Breast epithelium (tissue), 4 donors: ENCODE data around the gene NEGR1. TPM values are rescaled to one million over a fixed set of nuclear protein-coding genes. Genes with fewer than 3 reads are reported as not detected.

Experiments used
- DNase-seq, 2 donors: peaks; one replicate each; pipeline ENCODE4 v3.0.0-alpha.2; 2019; ENCODE audit warnings: low spot score in 2 of 2
- H3K27ac ChIP-seq, 2 donors: fragments of 200-600 bp; sonication (generic) in 1 of 2; one replicate each; pipeline ENCODE4 v1.5.1; 2016 to 2019; ENCODE audit warnings: mild to moderate bottlenecking in 1 of 2
- H3K27me3 ChIP-seq, 2 donors: fragments of 200-600 bp; sonication (generic) in 1 of 2; one replicate each; pipeline versions ENCODE4 v1.5.1 to v1.6.0; 2017 to 2019; ENCODE audit warnings: control low read depth in 1 of 2, mild to moderate bottlenecking in 1 of 2
- H3K36me3 ChIP-seq: fragments of 200-600 bp; one replicate; pipeline ENCODE4 v1.5.1; 2019
- H3K4me1 ChIP-seq, 2 donors: fragments of 200-600 bp; sonication (generic); one replicate each; pipeline ENCODE4 v1.5.1; 2016 to 2019; ENCODE audit warnings: control low read depth in 1 of 2
- H3K4me3 ChIP-seq, 3 donors: fragments of 200-600 bp; sonication (generic); 1 replicate in 2 of 3; 2 replicates in 1 of 3; pipeline ENCODE4 v1.5.1; 2016 to 2019; ENCODE audit warnings: mild to moderate bottlenecking in 3 of 3, moderate library complexity in 2 of 3
- H3K9me3 ChIP-seq, 2 donors: fragments of 200-600 bp; sonication (generic) in 1 of 2; one replicate each; pipeline ENCODE4 v1.5.1; 2016 to 2019; ENCODE audit warnings: control low read depth in 1 of 2
- POLR2A ChIP-seq: fragments of 450-650 bp; IDR thresholded peaks from one replicate; pipeline ENCODE4 v1.6.1; 2016; ENCODE audit warnings: antibody characterized with exemption, mild to moderate bottlenecking, moderate library complexity
- POLR2AphosphoS5 ChIP-seq, 3 donors: sonication (generic); formaldehyde crosslinking; IDR thresholded peaks; one replicate each; pipeline ENCODE4 v1.6.1; 2017; ENCODE audit warnings: antibody characterized with exemption in 3 of 3
- intact Hi-C: fragments of 100-400 bp; cut with DNase I; formaldehyde crosslinking; loops from one replicate; pipeline ENCODE4 v1.15.1; 2023; ENCODE audit warnings: low total_unique reads
- total RNA-seq, 3 donors: library from RNA; depleted of rRNA; stranded (reverse); fragments of >200 nt; gene quantifications; one replicate each; pipeline ENCODE4 v1.1.0, GENCODE V29; 2016
- TF ChIP-seq, protein P1 (sequence below), 3 donors: fragments of 450-650 bp; IDR thresholded peaks; one replicate each; pipeline ENCODE4 v1.5.1; 2016 to 2017; ENCODE audit warnings: antibody characterized with exemption in 3 of 3, mild to moderate bottlenecking in 3 of 3, moderate library complexity in 3 of 3

The NEGR1 gene
- total RNA-seq, 3 donors from 2014 or later = 5.6 to 33.3 (median 7.9) TPM

DNA sequence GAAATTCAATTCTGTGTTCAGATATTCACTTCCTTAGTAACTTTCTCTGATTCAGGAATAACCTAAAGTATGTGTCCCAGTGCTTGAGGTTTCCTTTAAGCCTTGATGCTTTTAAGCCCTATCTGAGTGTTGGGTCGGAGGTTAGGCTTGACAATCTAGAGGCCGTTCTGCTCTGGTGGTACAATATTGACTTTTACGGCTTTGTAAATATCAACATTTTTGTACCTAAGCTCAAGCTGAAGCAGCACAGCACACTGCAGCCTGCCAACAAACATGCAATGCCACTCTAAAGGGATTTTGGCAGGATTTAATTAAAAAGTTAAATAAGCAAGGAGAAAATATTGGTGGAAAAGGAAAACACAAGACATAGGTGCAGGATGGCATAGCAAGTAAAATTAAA, 279.2 kb downstream of the NEGR1 start:
- Histone ChIP-seq H3K4me3 (no peak overlapping the region), H3K27me3 (no peaks in the 10 kb centered on the region), H3K9me3 (no peaks in the 10 kb centered on the region), H3K27ac (no peak overlapping the region), H3K36me3 (no peaks in the 10 kb centered on the region), H3K4me1 (no peaks in the 10 kb centered on the region)
- TF ChIP-seq, protein P1, sequence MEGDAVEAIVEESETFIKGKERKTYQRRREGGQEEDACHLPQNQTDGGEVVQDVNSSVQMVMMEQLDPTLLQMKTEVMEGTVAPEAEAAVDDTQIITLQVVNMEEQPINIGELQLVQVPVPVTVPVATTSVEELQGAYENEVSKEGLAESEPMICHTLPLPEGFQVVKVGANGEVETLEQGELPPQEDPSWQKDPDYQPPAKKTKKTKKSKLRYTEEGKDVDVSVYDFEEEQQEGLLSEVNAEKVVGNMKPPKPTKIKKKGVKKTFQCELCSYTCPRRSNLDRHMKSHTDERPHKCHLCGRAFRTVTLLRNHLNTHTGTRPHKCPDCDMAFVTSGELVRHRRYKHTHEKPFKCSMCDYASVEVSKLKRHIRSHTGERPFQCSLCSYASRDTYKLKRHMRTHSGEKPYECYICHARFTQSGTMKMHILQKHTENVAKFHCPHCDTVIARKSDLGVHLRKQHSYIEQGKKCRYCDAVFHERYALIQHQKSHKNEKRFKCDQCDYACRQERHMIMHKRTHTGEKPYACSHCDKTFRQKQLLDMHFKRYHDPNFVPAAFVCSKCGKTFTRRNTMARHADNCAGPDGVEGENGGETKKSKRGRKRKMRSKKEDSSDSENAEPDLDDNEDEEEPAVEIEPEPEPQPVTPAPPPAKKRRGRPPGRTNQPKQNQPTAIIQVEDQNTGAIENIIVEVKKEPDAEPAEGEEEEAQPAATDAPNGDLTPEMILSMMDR (IDR thresholded peaks at IDR 0.05) = no peak
- TF ChIP-seq POLR2A (no peak), POLR2AphosphoS5 (IDR thresholded peaks at IDR 0.05) (no peak)
- no peak for DNase-seq
- intact Hi-C loops = no loop called here

DNA sequence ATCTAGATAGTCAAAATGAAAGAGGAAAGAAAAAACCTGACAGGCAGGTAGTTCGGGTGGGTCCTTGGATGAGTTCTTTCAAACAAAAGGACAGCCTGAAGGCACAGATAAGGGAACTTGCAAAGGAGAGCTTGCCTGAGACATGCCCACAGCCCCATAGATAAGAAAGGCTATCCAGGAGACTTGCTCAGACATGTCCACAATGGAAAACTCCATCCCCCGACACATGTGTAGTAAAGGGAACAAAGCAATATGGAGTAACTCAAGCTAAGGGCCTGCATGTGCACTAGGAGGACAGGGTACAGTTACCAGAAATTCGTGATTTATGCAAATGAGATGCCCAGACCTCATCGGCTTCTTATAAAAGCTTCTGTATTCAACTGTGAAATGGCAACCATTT, 281.5 kb downstream of the NEGR1 start:
- TF ChIP-seq, protein P1 (IDR thresholded peaks at IDR 0.05) = no peak
- TF ChIP-seq POLR2A (no peak), POLR2AphosphoS5 (IDR thresholded peaks at IDR 0.05) (no peak)
- DNase-seq = no peak
- intact Hi-C loops = no loop called here

DNA sequence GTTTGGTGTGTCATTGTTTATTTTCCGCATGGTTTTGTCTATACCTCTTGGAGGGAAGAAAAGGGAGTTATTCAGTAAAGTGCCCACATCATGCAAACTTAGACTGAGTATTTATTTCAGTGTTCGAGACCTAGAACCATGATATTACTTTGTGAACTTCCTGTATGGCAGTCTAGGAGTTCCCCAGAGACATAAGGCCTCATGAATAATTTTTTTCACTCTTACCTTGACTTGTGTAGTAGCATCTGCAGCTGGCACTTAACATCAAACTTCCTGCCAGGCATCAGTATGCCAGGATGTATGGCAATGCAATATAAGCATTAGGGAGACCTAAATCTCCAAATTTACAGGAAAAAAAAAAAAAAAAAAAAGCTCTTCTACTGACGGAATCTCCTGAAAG, 287.7 kb downstream of the NEGR1 start:
- no peaks in the 10 kb centered on the region for H3K36me3 ChIP-seq
- no peaks in the 10 kb centered on the region for H3K4me1 ChIP-seq
- no peak for TF ChIP-seq POLR2AphosphoS5 (IDR thresholded peaks at IDR 0.05)
- TF ChIP-seq, protein P1 (IDR thresholded peaks at IDR 0.05) = no peak
- TF ChIP-seq POLR2A = no peak
- H3K27me3 ChIP-seq = no peaks in the 10 kb centered on the region
- H3K4me3 ChIP-seq = no peak overlapping the region
- H3K9me3 ChIP-seq = no peaks in the 10 kb centered on the region
- DNase-seq = no peak
- no peak overlapping the region for H3K27ac ChIP-seq
- intact Hi-C loops = no loop called here

More for the DNA sequence above, 281.5 kb downstream of the NEGR1 start:
- Histone ChIP-seq H3K9me3 (no peaks in the 10 kb centered on the region), H3K4me3 (no peak overlapping the region), H3K27me3 (no peaks in the 10 kb centered on the region), H3K36me3 (no peaks in the 10 kb centered on the region), H3K4me1 (no peaks in the 10 kb centered on the region), H3K27ac (no peak overlapping the region)

DNA sequence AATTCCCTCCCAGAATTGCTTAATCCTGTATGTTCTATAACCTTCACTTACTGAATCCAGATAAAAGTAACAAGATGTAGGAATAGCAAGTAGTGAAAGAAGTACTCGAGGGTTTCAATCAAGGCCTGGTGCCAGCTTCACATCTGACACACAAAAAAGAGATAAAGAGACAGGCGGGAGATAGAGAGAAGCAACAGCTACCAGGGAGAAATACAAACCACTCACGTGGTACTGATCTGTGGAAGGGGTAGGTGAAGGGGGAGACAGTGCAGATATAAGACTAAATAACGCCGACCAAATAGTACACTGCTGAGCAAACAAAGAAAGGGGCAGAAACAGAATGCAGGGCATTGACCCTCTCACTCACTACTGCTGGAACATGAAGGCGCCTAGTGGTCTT, 295.2 kb downstream of the NEGR1 start:
- TF ChIP-seq POLR2AphosphoS5 (IDR thresholded peaks at IDR 0.05) = no peak
- no peak for TF ChIP-seq POLR2A
- TF ChIP-seq, protein P1 (IDR thresholded peaks at IDR 0.05) = no peak
- Histone ChIP-seq H3K27ac (no peak overlapping the region), H3K36me3 (no peaks in the 10 kb centered on the region), H3K27me3 (no peaks in the 10 kb centered on the region), H3K4me1 (no peaks in the 10 kb centered on the region), H3K4me3 (no peak overlapping the region), H3K9me3 (no peaks in the 10 kb centered on the region)
- no peak for DNase-seq
- intact Hi-C loops = no loop called here

DNA sequence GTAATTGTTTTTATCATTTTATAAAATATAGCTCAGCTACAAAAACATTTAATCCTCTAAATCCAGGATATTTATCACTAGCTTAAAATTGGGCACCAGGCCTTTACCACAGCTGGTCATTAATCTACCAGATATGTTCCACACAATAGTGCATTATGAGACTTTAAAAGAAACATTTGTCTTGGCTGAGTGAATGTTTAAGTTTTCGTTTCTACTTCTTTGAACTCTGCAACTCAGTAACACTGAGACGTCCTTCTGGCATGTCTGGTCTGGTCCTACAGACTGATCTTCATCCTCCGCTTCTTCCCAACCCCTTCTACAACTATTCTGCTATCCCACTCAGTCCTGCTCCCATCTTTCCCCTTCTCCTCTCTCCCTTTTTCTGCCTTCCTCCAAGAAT, 296.2 kb downstream of the NEGR1 start:
- no peak for TF ChIP-seq POLR2A
- TF ChIP-seq, protein P1 (IDR thresholded peaks at IDR 0.05) = no peak
- TF ChIP-seq POLR2AphosphoS5 (IDR thresholded peaks at IDR 0.05) = no peak
- Histone ChIP-seq H3K9me3 (no peaks in the 10 kb centered on the region), H3K36me3 (no peaks in the 10 kb centered on the region), H3K27me3 (no peaks in the 10 kb centered on the region), H3K4me1 (no peaks in the 10 kb centered on the region), H3K27ac (no peak overlapping the region), H3K4me3 (no peak overlapping the region)
- no peak for DNase-seq
- intact Hi-C loops = no loop called here
